UCSD-AML1 (cell line): ENCODE measurements around the gene ZNF792.
"Not testable (repeated sequence)": the region's sequence is repeated elsewhere in the genome, so short reads cannot be mapped to it uniquely, and the experiment has no call there.

Source experiments
- DNase-seq: peaks from one replicate; lab custom pipeline; 2025; ENCODE audit not compliant: unreplicated experiment; lab: John Stamatoyannopoulos, UW

The ZNF792 gene

GRCh38 chr19:34998777-34999497 is 34.9 kb upstream of the ZNF792 start:
- no peak for DNase-seq

DNA sequence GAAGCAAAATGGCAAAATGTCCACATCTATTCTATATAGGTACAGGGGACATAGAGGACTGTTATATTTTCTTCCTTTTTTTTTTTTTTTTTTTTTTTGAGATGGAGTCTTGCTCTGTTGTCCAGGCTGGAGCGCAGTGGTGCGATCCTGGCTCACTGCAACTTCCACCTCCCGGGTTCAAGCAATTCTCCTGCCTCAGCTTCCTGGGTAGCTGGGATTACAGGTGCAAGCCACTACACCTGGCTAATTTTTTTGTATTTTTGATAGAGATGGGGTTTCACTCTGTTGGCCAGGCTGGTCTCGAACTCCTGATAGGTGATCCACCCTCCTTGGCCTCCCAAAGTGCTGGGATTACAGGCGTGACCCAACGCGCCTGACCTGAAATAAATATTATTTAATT is 34.2 kb upstream of the ZNF792 start:
- not testable (repeated sequence) for DNase-seq

GRCh38 chr19:34997071-34997617 is 33.1 kb upstream of the ZNF792 start:
- no peak for DNase-seq

DNA sequence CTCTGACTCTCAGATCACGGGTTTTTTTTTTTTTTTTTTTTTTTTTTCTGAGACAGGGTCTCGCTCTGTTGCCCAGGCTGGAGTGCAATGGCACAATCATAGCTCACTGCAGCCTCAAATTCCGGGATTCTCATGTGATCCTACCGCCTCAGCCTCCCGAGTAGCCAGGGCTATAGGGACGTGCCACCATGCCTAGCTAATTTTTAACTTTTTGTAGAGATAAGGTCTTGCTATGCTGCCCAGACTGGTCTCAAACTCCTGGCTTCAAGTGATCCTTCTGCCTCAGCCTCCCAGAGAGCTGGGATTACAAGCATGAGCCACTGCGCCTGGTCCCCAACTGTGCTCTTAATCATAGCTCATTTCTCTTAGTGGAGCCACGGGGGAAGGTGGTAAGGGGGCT is 31.5 kb upstream of the ZNF792 start:
- no peak for DNase-seq

DNA sequence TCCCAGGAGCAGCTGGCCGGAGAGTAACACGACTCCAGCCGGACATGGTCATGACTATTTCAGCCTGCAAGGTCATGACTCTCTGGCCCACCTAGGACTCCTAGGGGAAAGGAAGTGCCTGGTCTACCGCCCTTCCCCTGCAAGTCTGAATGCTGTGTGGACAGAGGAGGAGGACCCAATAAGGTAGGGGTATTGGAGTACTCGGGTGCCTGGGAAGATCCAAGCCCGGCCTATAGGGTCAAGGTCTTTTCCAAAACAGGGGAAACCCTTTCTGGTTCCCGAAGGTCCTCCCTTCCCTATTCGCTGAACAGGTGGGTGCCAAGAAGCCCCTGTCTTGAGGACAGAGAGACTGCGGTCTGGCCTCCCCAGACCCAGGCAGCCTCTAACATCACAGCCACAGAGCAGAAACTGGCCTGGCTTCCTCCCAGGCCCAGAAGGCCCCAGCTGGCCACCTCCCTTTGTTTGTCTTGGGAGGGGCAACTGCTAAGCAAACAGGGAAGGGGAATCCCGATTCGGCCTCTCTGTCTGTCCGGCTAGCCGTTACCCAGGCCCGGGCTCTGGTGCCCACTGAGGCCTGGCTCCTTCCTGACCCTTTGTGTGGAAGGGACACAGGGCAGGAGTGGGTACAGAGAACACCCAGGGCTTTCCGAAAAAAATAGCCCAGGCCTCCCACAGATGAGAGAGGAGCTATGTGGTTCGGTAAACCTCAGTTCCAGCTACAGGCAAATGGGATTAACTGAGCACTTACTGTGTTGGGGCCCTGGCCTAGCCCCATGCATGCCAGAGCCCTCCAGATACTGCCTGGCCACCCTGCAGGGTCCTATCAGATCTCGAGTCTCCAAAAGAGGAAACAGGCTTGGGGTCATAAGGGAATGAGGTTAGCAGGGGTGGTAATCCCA is 30.9 kb upstream of the ZNF792 start:
- no peak for DNase-seq

DNA sequence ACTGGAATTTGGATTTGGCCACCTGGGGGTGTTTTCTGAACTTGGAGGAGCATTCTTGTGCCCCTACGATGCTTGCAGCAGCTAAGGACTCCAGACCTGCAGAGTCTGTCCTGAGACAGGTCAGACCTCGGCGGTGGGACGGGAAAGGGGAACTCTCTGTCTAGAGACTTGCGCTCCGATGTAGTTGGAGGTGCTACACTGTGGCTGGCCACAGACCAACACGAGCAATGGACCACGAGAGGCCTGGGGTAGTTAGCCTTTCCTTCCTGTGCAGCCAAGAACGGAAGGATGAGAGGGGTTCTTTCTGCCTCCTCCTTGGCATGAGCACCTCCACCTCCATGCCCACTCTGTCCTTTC is 30.2 kb upstream of the ZNF792 start:
- DNase-seq = no peak

DNA sequence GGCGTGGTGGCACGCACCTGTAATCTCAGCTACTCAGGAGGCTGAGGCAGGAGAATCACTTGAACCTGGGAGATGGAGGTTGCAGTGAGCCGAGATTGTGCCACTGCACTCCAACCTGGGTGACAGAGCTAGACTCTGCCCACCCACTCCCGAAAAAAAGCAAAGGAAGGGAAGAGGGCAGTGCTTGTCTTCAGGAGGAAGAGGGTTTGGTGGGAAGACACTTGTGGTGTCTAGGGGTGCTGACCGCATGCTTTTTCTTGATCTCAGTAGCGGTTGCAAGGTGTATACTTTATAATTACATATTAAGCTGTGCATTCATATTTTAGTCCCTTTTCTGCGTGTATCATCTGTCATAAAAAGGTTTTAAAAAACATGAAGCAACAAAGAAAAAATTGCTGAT is 28.6 kb upstream of the ZNF792 start:
- DNase-seq = not testable (repeated sequence)

- DNase-seq = no peak
Observed at GRCh38 chr19:34991542-34992333, 27.7 kb upstream of the ZNF792 start.

- no peak for DNase-seq
Observed at GRCh38 chr19:34990578-34991192, 26.7 kb upstream of the ZNF792 start.

DNA sequence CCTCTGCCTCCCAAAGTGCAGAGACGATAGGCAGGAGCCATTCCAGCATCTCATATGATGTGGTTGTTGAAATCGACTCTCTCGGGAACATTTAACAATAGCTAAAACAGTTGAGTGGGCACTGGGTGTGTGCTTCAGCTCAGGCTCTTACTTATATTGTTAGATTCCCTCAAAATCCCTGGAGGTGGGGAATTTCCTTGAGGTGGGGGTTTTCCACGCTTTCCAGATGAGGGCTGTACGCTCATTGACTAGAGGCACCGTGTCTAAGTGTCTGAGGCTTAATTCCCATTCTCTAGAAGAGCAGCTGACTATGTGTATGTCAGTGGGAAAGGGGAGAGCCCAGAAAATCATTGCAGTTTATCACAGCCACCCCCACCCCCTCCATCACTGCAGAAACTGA is 25.3 kb upstream of the ZNF792 start:
- no peak for DNase-seq

- DNase-seq = no peak
Observed at GRCh38 chr19:34988119-34988518, 24.1 kb upstream of the ZNF792 start.

DNA sequence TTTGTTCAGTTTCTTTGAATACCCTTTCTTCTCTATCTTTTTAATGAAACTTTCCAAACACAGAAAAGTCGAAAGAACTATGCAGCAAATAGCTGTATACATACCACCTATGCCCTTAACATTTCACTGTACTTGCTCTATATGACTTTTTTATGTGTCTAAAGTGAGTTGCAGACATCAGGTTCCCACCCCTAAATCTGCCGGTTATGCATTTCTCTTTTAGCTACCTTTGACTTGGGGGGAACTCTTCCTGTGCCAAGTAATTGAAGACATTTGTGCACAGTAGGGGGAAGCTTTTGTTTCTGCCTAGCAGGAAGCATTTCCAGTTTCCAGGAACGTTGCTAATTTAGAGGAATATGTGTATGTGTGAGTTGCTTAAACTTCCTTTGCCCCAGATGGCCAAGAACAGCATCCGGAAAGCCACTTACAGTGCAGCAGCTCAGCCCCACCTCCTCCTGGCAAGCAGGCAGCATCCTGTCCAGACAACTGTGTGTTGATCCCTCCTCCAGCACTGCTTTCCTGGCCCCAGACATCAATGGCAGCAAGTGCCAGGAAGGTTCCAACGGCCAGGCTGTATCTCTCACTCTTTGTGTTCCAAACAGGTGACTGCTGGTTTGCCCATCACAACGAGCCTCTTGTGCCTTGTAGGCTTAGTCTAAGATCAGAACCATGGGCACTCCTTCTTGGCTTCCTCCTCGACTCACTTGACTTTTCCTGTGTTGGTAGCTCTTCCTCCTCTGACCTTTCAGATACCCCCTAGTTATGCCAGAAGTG is 21.4 kb upstream of the ZNF792 start:
- peak; percentile 74 for DNase-seq

- no peak for DNase-seq
Observed at GRCh38 chr19:34984287-34984686, 20.3 kb upstream of the ZNF792 start.

DNA sequence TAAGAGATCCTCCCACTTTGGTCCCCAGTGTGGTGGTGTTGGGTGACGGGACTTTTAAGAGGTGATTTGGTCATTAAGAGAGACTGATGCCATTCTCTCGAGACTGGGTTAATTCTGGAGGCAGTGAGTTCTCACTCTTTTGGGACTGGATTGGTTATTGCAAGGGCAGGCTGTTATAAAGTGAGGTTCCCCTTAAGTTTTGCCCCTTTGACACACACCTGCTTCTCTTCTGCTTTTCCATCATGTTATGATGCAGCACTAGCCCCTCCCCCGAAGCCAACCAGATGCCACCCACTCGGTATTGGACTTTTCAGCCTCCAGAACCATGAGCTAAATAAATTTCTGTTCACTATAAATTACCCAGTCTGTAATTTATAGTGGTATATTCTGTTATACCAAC is 19.8 kb upstream of the ZNF792 start:
- DNase-seq = no peak

- no peak for DNase-seq
Observed at GRCh38 chr19:34982275-34982674, 18.2 kb upstream of the ZNF792 start.

DNA sequence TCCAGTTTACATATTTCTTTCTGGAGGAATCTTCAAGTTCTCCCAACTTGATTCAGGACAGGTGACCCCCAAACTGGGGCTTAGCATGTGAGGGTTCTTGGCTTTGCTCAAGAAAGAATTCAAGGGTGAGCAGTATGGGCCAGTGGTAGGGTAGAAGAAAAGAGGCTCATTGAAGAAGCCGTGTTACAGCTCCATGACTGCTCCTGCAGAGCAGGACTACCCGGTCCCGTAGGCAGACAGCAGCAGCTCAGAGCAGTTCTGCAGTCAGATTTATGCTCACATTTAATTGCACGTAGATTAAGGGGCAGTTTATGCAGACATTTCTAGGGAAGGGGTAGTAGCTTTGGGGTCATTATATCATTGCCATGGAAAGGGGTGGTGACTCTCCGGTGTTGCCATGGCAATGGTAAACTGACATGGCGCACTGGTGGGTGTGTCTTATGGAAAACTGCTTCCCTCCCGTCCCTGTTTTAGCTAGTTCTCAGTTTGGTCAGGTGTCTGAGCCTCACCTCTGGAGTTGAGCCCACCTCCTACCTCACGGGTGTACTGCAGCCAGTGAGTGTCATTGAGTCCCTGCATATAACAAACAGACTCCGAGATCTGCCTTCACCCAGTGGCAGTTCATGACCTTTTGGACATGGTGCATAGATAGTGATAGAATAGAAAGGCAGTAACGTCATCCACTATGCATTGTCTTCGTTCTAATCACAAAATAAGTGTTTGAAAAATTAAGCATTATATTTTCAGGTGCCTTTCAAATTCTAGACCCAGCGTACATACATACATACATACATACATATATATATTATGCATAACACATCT is 16.0 kb upstream of the ZNF792 start:
- DNase-seq = no peak

DNA sequence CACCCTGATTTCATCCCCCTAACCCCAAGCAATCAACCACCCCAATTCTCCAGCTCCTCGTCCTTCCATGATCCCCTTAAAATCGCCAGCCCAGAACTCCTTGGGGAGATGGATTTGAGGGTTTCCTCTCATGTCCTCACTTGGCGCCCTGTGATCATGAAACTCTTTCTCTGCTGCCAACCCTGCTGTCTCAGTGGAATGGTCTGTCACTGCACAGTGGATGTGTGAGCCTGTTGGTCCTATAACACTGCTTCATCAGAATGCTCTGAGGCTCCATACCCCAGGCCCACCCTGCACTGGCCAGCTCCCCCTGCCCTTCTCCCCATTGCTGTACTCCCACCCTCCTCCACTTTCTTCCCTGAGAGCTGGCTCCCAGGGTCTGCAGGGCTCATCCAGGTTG is 12.6 kb upstream of the ZNF792 start:
- DNase-seq = no peak

GRCh38 chr19:34975056-34975455 is 11.0 kb upstream of the ZNF792 start:
- no peak for DNase-seq

DNA sequence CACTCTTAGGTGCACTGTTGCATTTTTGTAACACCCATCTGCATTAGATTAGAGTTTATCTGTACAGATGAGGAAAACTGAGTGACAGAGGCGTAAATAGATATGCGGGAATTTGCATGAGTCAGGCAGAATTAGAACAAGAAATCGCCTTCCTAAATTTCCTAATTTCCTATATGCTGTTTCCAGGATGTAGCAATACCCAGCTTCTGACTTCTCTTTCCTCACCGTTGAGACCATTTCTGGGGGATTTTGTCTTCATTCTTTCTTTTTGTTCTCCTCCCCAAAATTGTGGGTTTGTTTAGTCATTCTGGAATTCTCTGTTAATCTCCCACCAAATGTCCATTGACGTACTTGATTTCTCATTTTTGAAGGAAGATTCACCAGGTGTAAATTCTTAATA is 10.6 kb upstream of the ZNF792 start:
- no peak for DNase-seq
